PC-3 (cell line): ENCODE measurements around the gene EVI2A. TPM values are rescaled to one million over a fixed set of nuclear protein-coding genes. Genes with fewer than 3 reads are reported as not detected.

Source experiments
- ATAC-seq: fragments of 200-7000 bp; cut with Tn5 transposase; 2 replicates; pipeline ENCODE4 v1.9.1; 2020; ENCODE audit warnings: mild to moderate bottlenecking, moderate library complexity
- BruUV-seq: library from RNA; stranded (reverse); fragments of 400-500 nt; replicated peaks from 2 replicates; lab custom pipeline; 2021; lab: Mats Ljungman, UMichigan
- CTCF ChIA-PET: fragments of 300-600 bp; sonication (Branson Sonifier 250); formaldehyde crosslinking; loops from one replicate; lab custom pipeline; 2022; ENCODE audit warnings: antibody characterized with exemption; lab: Charles Lee
- POLR2A ChIA-PET: fragments of 300-600 bp; sonication (Branson Sonifier 250); formaldehyde crosslinking; loops from one replicate; lab custom pipeline; 2022; ENCODE audit warnings: antibody characterized with exemption; ENCODE audit not compliant: unreplicated experiment; lab: Charles Lee
- DNase-seq: peaks from one replicate; pipeline ENCODE4 v3.0.0-alpha.2; 2015
- H2AFZ ChIP-seq: fragments of 300-600 bp; sonication (generic); 2 replicates; pipeline ENCODE4 v1.6.0; 2016; ENCODE audit warnings: antibody characterized with exemption, low read length
- H3F3A ChIP-seq: fragments of 300-600 bp; sonication (generic); one replicate; pipeline ENCODE4 v1.6.0; 2017; ENCODE audit warnings: antibody characterized with exemption, low read length, control low read depth, mild to moderate bottlenecking; ENCODE audit not compliant: unreplicated experiment
- H3K27ac ChIP-seq: fragments of 300-600 bp; sonication (generic); 2 replicates; pipeline ENCODE4 v1.5.1; 2016; ENCODE audit warnings: mild to moderate bottlenecking, low read length
- H3K27me3 ChIP-seq: fragments of 300-600 bp; sonication (generic); 2 replicates; pipeline ENCODE4 v1.6.1; 2016; ENCODE audit warnings: low read length, mixed read lengths
- H3K36me3 ChIP-seq: fragments of 300-600 bp; sonication (generic); 2 replicates; pipeline ENCODE4 v1.6.1; 2016; ENCODE audit warnings: low read depth, mixed run types, low read length, mixed read lengths
- H3K4me1 ChIP-seq: fragments of 300-600 bp; sonication (generic); 2 replicates; pipeline ENCODE4 v1.5.1; 2016; ENCODE audit warnings: low read length; ENCODE audit not compliant: insufficient read depth
- H3K4me2 ChIP-seq: fragments of 300-600 bp; sonication (generic); 2 replicates; pipeline ENCODE4 v1.6.0; 2016; ENCODE audit warnings: low read length
- H3K4me3 ChIP-seq: fragments of 300-600 bp; sonication (generic); 2 replicates; pipeline ENCODE4 v1.5.1; 2016; ENCODE audit warnings: mild to moderate bottlenecking, low read length, mixed read lengths
- H3K79me2 ChIP-seq: fragments of 300-600 bp; sonication (generic); 2 replicates; pipeline ENCODE4 v1.6.1; 2017; ENCODE audit warnings: low read length, mixed read lengths
- H3K9ac ChIP-seq: fragments of 300-600 bp; sonication (generic); 2 replicates; pipeline ENCODE4 v1.6.0; 2016; ENCODE audit warnings: mild to moderate bottlenecking, low read length
- H3K9me2 ChIP-seq: fragments of 300-600 bp; sonication (generic); replicated peaks from 2 replicates; pipeline ENCODE4 v1.6.1; 2016; ENCODE audit warnings: mixed run types, low read length, mixed read lengths
- H3K9me3 ChIP-seq: fragments of 300-600 bp; sonication (generic); 2 replicates; pipeline ENCODE4 v1.6.1; 2016; ENCODE audit warnings: low read length, mixed read lengths
- H4K20me1 ChIP-seq: fragments of 300-600 bp; sonication (generic); 2 replicates; pipeline ENCODE4 v1.6.1; 2016; ENCODE audit warnings: low read length, mixed read lengths
- CTCF ChIP-seq: fragments of 300-600 bp; sonication (generic); conservative IDR thresholded peaks from 2 replicates; pipeline ENCODE4 v1.5.1; 2017; ENCODE audit warnings: antibody characterized with exemption, low read depth, mild to moderate bottlenecking, low read length
- EZH2 ChIP-seq: fragments of 300-600 bp; sonication (generic); IDR thresholded peaks from one replicate; pipeline ENCODE4 v1.6.1; 2017; ENCODE audit warnings: antibody characterized with exemption, mild to moderate bottlenecking, low read length; ENCODE audit not compliant: unreplicated experiment
- EZH2phosphoT487 ChIP-seq: fragments of 300-600 bp; sonication (generic); IDR thresholded peaks from 2 replicates; pipeline ENCODE4 v1.6.1; 2018; ENCODE audit warnings: mild to moderate bottlenecking, antibody characterized with exemption, low read length, borderline replicate concordance
- intact Hi-C: fragments of 100-400 bp; cut with micrococcal nuclease; formaldehyde crosslinking; loops from 2 replicates; pipeline ENCODE4 v1.9.0; 2023
- total RNA-seq: library from RNA; depleted of rRNA; stranded (reverse); fragments of >200 nt; gene quantifications from 2 replicates; pipeline ENCODE4 v1.2.3, GENCODE V29; 2014

EVI2A gene
- total RNA-seq, 1 experiment from 2014 or later = not detected

GRCh38 chr17:31310886-31311285 is 10.5 kb downstream of the EVI2A start:
- CTCF ChIA-PET = no interaction called here
- no peaks in the 10 kb centered on the region for H3K9me3 ChIP-seq

GRCh38 chr17:31310260-31310659 is 11.2 kb downstream of the EVI2A start:
- no peaks in the 10 kb centered on the region for H4K20me1 ChIP-seq
- H3K9me2 ChIP-seq = no peaks in the 10 kb centered on the region
- no peak overlapping the region for H2AFZ ChIP-seq
- H3K79me2 ChIP-seq = no peaks in the 10 kb centered on the region
- no peaks in the 10 kb centered on the region for H3F3A ChIP-seq
- no peak overlapping the region for H3K4me2 ChIP-seq
- DNase-seq (no peak), ATAC-seq (no peak)
- no peak overlapping the region for H3K27ac ChIP-seq
- H3K4me3 ChIP-seq = no peak overlapping the region
- ChIA-PET CTCF (no interaction called here), POLR2A (no interaction called here)
- H3K36me3 ChIP-seq = no peaks in the 10 kb centered on the region
- no TSS peak for BruUV-seq
- no peaks in the 10 kb centered on the region for H3K27me3 ChIP-seq
- intact Hi-C loops = loop anchor here (10.0 kb wide), 1 partner anchor 55 kb away; no protein-coding TSS in a partner anchor
- H3K9ac ChIP-seq = no peak overlapping the region
- H3K9me3 ChIP-seq = no peaks in the 10 kb centered on the region
- H3K4me1 ChIP-seq = peaks cover 17% of the 10 kb centered on the region
- TF ChIP-seq CTCF (no peak), EZH2phosphoT487 (no peak)

More at GRCh38 chr17:31310886-31311285, 10.5 kb downstream of the EVI2A start:
- ATAC-seq (no peak), DNase-seq (no peak)
- H3K79me2 ChIP-seq = no peaks in the 10 kb centered on the region
- H4K20me1 ChIP-seq = no peaks in the 10 kb centered on the region
- H3K4me1 ChIP-seq = peaks cover 17% of the 10 kb centered on the region
- no peak overlapping the region for H3K27ac ChIP-seq
- H3K36me3 ChIP-seq = no peaks in the 10 kb centered on the region
- no peaks in the 10 kb centered on the region for H3F3A ChIP-seq
- H3K9ac ChIP-seq = no peak overlapping the region
- H3K4me3 ChIP-seq = no peak overlapping the region
- no peak overlapping the region for H2AFZ ChIP-seq
- no peaks in the 10 kb centered on the region for H3K9me2 ChIP-seq
- TF ChIP-seq EZH2 (no peak), CTCF (no peak), EZH2phosphoT487 (no peak)
- H3K27me3 ChIP-seq = no peaks in the 10 kb centered on the region
- intact Hi-C loops = loop anchor here (10.0 kb wide), 1 partner anchor 54 kb away; no protein-coding TSS in a partner anchor
- BruUV-seq = no TSS peak
- POLR2A ChIA-PET = no interaction called here
- no peak overlapping the region for H3K4me2 ChIP-seq

- H2AFZ ChIP-seq = no peak overlapping the region
- H3K27ac ChIP-seq = no peak overlapping the region
- no peak overlapping the region for H3K9ac ChIP-seq
- no peak overlapping the region for H3K4me2 ChIP-seq
- ATAC-seq (no peak), DNase-seq (no peak)
- peaks cover 11% of the 10 kb centered on the region for H3K4me1 ChIP-seq
- H3F3A ChIP-seq = no peaks in the 10 kb centered on the region
- H3K9me2 ChIP-seq = no peaks in the 10 kb centered on the region
- no peaks in the 10 kb centered on the region for H3K36me3 ChIP-seq
- ChIA-PET POLR2A (no interaction called here), CTCF (no interaction called here)
- no peak overlapping the region for H3K4me3 ChIP-seq
- no peak for TF ChIP-seq EZH2phosphoT487
- no peak for TF ChIP-seq CTCF
- TF ChIP-seq EZH2 = no peak
- no peaks in the 10 kb centered on the region for H3K9me3 ChIP-seq
- intact Hi-C loops = loop anchor here (10.0 kb wide), 1 partner anchor 55 kb away; no protein-coding TSS in a partner anchor
- BruUV-seq = no TSS peak
- no peaks in the 10 kb centered on the region for H3K27me3 ChIP-seq
- H3K79me2 ChIP-seq = no peaks in the 10 kb centered on the region
- H4K20me1 ChIP-seq = no peaks in the 10 kb centered on the region
Observed at GRCh38 chr17:31309556-31309955, 11.9 kb downstream of the EVI2A start.
